ENCODE measurements around the gene TTLL3. TPM values are rescaled to one million over a fixed set of nuclear protein-coding genes. Genes with fewer than 3 reads are reported as not detected.

The TTLL3 gene
- 6.1 and 15.0 TPM in 2 replicates for total RNA-seq

GRCh38 chr3:9809615-9810432, at the start of gene TTLL3:
TTLL3 (plus strand) TSS chr3:9810262; CDS start chr3:9810662, 400 bp downstream.

GRCh38 chr3:9769426-9770275, 40.4 kb upstream of the TTLL3 start, which contains the start of gene CAMK1:
CAMK1 (minus strand) TSS chr3:9769947; CDS start chr3:9767749, 2,198 bp downstream.

GRCh38 chr3:9792405-9793160, 17.5 kb upstream of the TTLL3 start, which contains the start of the genes ARPC4 and TADA3:
ARPC4 (plus strand) TSS chr3:9793082; CDS start chr3:9793122, 40 bp downstream.
TADA3 (minus strand) TSS chr3:9792473; CDS start chr3:9791466, 1,007 bp downstream.

GRCh38 chr3:9843715-9844438, 33.8 kb downstream of the TTLL3 start, which contains the start of gene RPUSD3:
RPUSD3 (minus strand) TSS chr3:9844008; CDS start chr3:9843990, 18 bp downstream.

GRCh38 chr3:9879830-9880549, 69.9 kb downstream of the TTLL3 start, which contains the start of gene CIDEC:
CIDEC (minus strand) TSS chr3:9880253; CDS start chr3:9878486, 1,767 bp downstream.

Other genes with a start within 250 kb of the TTLL3 start
- 43.0 and 43.1 TPM in 2 replicates for gene MTMR14, start 160.8 kb upstream of the TTLL3 start, total RNA-seq
- 0.30 TPM in 1 of 2 replicates, not detected in the other for gene CPNE9, start 106.4 kb upstream of the TTLL3 start, total RNA-seq
- 14.9 and 19.8 TPM in 2 replicates for gene BRPF1, start 78.5 kb upstream of the TTLL3 start, total RNA-seq
- gene OGG1, start 60.3 kb upstream of the TTLL3 start, total RNA-seq, result 23.5 and 24.0 TPM in 2 replicates
- gene CAMK1, start 40.3 kb upstream of the TTLL3 start, total RNA-seq, result 51.8 and 52.6 TPM in 2 replicates
- 63.8 and 65.6 TPM in 2 replicates for gene TADA3, start 17.8 kb upstream of the TTLL3 start, total RNA-seq
- 295 and 301 TPM in 2 replicates for gene ARPC4, start 17.2 kb upstream of the TTLL3 start, total RNA-seq
- gene RPUSD3, start 33.7 kb downstream of the TTLL3 start, total RNA-seq, result 53.0 and 56.1 TPM in 2 replicates
- not detected in 2 replicates for gene CIDEC, start 70.0 kb downstream of the TTLL3 start, total RNA-seq
- gene JAGN1, start 80.3 kb downstream of the TTLL3 start, total RNA-seq, result 46.4 and 59.2 TPM in 2 replicates
- 0.07 and 0.34 TPM in 2 replicates for gene IL17RE, start 92.6 kb downstream of the TTLL3 start, total RNA-seq
- 24.9 and 28.7 TPM in 2 replicates for gene IL17RC, start 106.8 kb downstream of the TTLL3 start, total RNA-seq
- 25.1 and 29.6 TPM in 2 replicates for gene CRELD1, start 123.6 kb downstream of the TTLL3 start, total RNA-seq
- gene PRRT3, start 142.1 kb downstream of the TTLL3 start, total RNA-seq, result 1.5 and 1.6 TPM in 2 replicates
- 69.6 and 94.3 TPM in 2 replicates for gene EMC3, start 176.6 kb downstream of the TTLL3 start, total RNA-seq
- gene FANCD2, start 216.2 kb downstream of the TTLL3 start, total RNA-seq, result 20.6 and 34.6 TPM in 2 replicates